Endodermal cell (in vitro differentiated cells): ENCODE measurements around the gene DDX41. TPM values are rescaled to one million over a fixed set of nuclear protein-coding genes. Genes with fewer than 3 reads are reported as not detected.

Source experiments
- DNase-seq: peaks from one replicate; pipeline ENCODE4 v3.0.0-alpha.2; 2017
- H3K27ac ChIP-seq: 2 replicates; pipeline ENCODE4 v1.5.1; 2013; ENCODE audit warnings: mild to moderate bottlenecking, low read depth, low read length, moderate library complexity
- H3K27me3 ChIP-seq: 2 replicates; pipeline ENCODE4 v1.6.1; 2013; ENCODE audit warnings: mild to moderate bottlenecking, low read length, moderate library complexity; ENCODE audit not compliant: insufficient read depth, control insufficient read depth, poor library complexity, severe bottlenecking
- H3K36me3 ChIP-seq: 2 replicates; pipeline ENCODE4 v1.7.0; 2013; ENCODE audit warnings: mild to moderate bottlenecking, low read length, moderate library complexity; ENCODE audit not compliant: control insufficient read depth, insufficient read depth
- H3K4me1 ChIP-seq: one replicate; pipeline ENCODE4 v1.7.0; 2013; ENCODE audit warnings: low read length; ENCODE audit not compliant: control insufficient read depth, insufficient read depth
- H3K4me3 ChIP-seq: 2 replicates; pipeline ENCODE4 v1.5.1; 2013; ENCODE audit warnings: mild to moderate bottlenecking, low read length, moderate library complexity
- H3K9ac ChIP-seq: 2 replicates; pipeline ENCODE4 v1.6.1; 2013; ENCODE audit warnings: mild to moderate bottlenecking, low read length, moderate library complexity; ENCODE audit not compliant: poor library complexity, severe bottlenecking; ENCODE audit errors: extremely low read depth
- H3K9me3 ChIP-seq: 2 replicates; pipeline ENCODE4 v1.6.1; 2013; ENCODE audit warnings: mild to moderate bottlenecking, low read length, moderate library complexity; ENCODE audit not compliant: control insufficient read depth
- H3K27ac Mint-ChIP-seq: 2 replicates; pipeline ENCODE4 v1.8.0; 2020; ENCODE audit warnings: mixed read lengths
- H3K27me3 Mint-ChIP-seq: 2 replicates; pipeline ENCODE4 v1.8.0; 2021; ENCODE audit warnings: mild to moderate bottlenecking, mixed read lengths; ENCODE audit not compliant: insufficient read depth
- H3K36me3 Mint-ChIP-seq: 2 replicates; pipeline ENCODE4 v1.8.0; 2020; ENCODE audit warnings: low read depth, mixed read lengths
- H3K4me1 Mint-ChIP-seq: 2 replicates; pipeline ENCODE4 v1.8.0; 2020; ENCODE audit warnings: mixed read lengths
- H3K4me3 Mint-ChIP-seq: 2 replicates; pipeline ENCODE4 v1.8.0; 2020; ENCODE audit warnings: mild to moderate bottlenecking, moderate library complexity, mixed read lengths
- H3K9me3 Mint-ChIP-seq: 2 replicates; pipeline ENCODE4 v1.8.0; 2020; ENCODE audit warnings: mild to moderate bottlenecking, mixed read lengths
- WGBS, 2 experiments: methylation state at CpG; one replicate each; pipeline versions ENCODE4 v1.1.5 to v1.1.7; 2013; ENCODE audit warnings: missing lambda C conversion rate in 2 of 2, mixed read lengths in 1 of 2; ENCODE audit not compliant: insufficient coverage in 1 of 2, insufficient read length in 1 of 2; 5-methylcytosine and 5-hydroxymethylcytosine counted together
- total RNA-seq, 2 donors: library from RNA; stranded (reverse); fragmentation: NEBNext Ultra II Directional in 1 of 2; extraction: Animal tissue kit (Norgen Biotek cat#: 25700) in 1 of 2; gene quantifications; 2 replicates in 1 of 2; 3 replicates in 1 of 2; pipeline ENCODE4 v1.2.1, GENCODE V29; 2021
- TF ChIP-seq, protein P1 (sequence below): fragments of 200-600 bp; sonication (generic); conservative IDR thresholded peaks from 2 replicates; pipeline ENCODE4 v1.5.0; 2021; ENCODE audit warnings: antibody characterized with exemption, mild to moderate bottlenecking

The DDX41 gene
- total RNA-seq, 2 donors from 2014 or later: 115 TPM

DNA sequence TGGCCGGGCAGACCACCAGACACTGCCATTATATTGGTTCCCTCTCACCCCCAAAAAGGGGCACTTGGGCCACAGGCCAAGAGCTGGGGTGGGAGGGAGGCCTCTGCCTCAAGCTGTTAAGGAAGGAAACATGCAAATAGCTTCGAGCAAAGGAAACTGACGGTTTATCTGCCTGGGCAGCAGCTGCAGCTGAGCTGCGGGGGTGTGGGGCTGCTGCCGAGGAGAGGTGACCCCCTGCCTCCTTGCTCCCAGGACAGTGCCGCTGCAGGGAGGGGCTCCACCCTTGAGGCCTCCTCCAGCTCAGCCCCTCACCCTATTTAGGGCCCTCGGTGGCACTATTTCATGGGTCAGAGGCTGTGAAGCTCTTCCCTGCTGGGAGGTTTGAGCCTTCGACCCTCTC lies 7.9 kb downstream of the DDX41 start:
- Mint-ChIP-seq H3K27ac (peak overlapping the region; percentile 56), H3K36me3 (peaks cover 32% of the 10 kb centered on the region), H3K9me3 (no peaks in the 10 kb centered on the region), H3K4me3 (no peak overlapping the region), H3K27me3 (no peaks in the 10 kb centered on the region), H3K4me1 (peaks cover 5% of the 10 kb centered on the region)
- H3K27ac ChIP-seq: no peak overlapping the region
- H3K9ac ChIP-seq: no peak overlapping the region
- WGBS, 2 experiments: 80 to 90% methylated on average over 3 to 8 of the region's 8 CpGs
- TF ChIP-seq, protein P1, sequence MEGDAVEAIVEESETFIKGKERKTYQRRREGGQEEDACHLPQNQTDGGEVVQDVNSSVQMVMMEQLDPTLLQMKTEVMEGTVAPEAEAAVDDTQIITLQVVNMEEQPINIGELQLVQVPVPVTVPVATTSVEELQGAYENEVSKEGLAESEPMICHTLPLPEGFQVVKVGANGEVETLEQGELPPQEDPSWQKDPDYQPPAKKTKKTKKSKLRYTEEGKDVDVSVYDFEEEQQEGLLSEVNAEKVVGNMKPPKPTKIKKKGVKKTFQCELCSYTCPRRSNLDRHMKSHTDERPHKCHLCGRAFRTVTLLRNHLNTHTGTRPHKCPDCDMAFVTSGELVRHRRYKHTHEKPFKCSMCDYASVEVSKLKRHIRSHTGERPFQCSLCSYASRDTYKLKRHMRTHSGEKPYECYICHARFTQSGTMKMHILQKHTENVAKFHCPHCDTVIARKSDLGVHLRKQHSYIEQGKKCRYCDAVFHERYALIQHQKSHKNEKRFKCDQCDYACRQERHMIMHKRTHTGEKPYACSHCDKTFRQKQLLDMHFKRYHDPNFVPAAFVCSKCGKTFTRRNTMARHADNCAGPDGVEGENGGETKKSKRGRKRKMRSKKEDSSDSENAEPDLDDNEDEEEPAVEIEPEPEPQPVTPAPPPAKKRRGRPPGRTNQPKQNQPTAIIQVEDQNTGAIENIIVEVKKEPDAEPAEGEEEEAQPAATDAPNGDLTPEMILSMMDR: no peak
- no peaks in the 10 kb centered on the region for H3K9me3 ChIP-seq
- peaks cover 4% of the 10 kb centered on the region for H3K4me1 ChIP-seq
- H3K4me3 ChIP-seq: no peak overlapping the region
- peaks cover 43% of the 10 kb centered on the region for H3K36me3 ChIP-seq
- no peak for DNase-seq
- no peaks in the 10 kb centered on the region for H3K27me3 ChIP-seq

DNA sequence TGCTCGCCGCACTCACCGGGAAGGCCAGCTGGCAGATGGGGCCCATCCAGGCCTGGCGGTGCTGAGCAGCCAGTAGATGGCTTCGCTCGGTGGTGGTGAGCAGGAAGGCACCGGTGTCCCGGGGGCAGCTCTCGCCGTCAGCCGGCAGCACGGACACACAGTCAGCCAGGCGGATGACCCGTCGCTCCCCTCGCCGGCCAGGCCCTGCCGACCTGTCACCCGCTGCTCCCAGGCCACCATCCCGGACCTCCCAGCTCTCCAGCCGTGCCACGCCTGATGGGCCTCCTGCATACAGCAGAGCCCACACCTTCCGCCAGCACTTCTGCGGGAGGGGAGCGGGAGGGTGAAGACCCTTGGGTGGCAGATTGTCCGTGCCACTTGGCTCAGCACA lies 8.5 kb downstream of the DDX41 start:
- no peak overlapping the region for H3K4me3 ChIP-seq
- no peak overlapping the region for H3K27ac ChIP-seq
- Mint-ChIP-seq H3K27ac (no peak overlapping the region), H3K36me3 (peaks cover 27% of the 10 kb centered on the region), H3K27me3 (no peaks in the 10 kb centered on the region), H3K4me1 (peaks cover 5% of the 10 kb centered on the region), H3K4me3 (no peak overlapping the region), H3K9me3 (no peaks in the 10 kb centered on the region)
- WGBS, 2 experiments: 96% methylated on average over 20 to 26 of the region's 26 CpGs
- H3K9ac ChIP-seq: no peak overlapping the region
- peaks cover 4% of the 10 kb centered on the region for H3K4me1 ChIP-seq
- TF ChIP-seq, protein P1: no peak
- no peaks in the 10 kb centered on the region for H3K9me3 ChIP-seq
- H3K27me3 ChIP-seq: no peaks in the 10 kb centered on the region
- H3K36me3 ChIP-seq: peaks cover 37% of the 10 kb centered on the region
- no peak for DNase-seq

GRCh38 chr5:177507596-177508220 lies 9.1 kb downstream of the DDX41 start:
- no peak overlapping the region for H3K4me3 Mint-ChIP-seq
- H3K36me3 ChIP-seq: peaks cover 32% of the 10 kb centered on the region
- H3K27ac ChIP-seq: no peak overlapping the region
- H3K4me1 Mint-ChIP-seq: peaks cover 5% of the 10 kb centered on the region
- H3K4me3 ChIP-seq: no peak overlapping the region
- peaks cover 4% of the 10 kb centered on the region for H3K4me1 ChIP-seq
- TF ChIP-seq, protein P1: no peak
- 93 to 96% methylated on average over 7 to 17 of the region's 17 CpGs for WGBS, 2 experiments
- peak overlapping the region; percentile 33 for H3K27ac Mint-ChIP-seq
- H3K9me3 Mint-ChIP-seq: no peaks in the 10 kb centered on the region
- H3K9ac ChIP-seq: no peak overlapping the region
- no peaks in the 10 kb centered on the region for H3K27me3 ChIP-seq
- no peaks in the 10 kb centered on the region for H3K9me3 ChIP-seq
- no peak for DNase-seq
- peaks cover 22% of the 10 kb centered on the region for H3K36me3 Mint-ChIP-seq
- H3K27me3 Mint-ChIP-seq: no peaks in the 10 kb centered on the region
